GM18858 (cell line): ENCODE results near the gene FOXQ1.

Source experiments
- ATAC-seq: cut with Tn5 transposase; IDR thresholded peaks from one replicate; pipeline ENCODE4 v1.9.1; 2021; ENCODE audit not compliant: unreplicated experiment

FOXQ1 gene

DNA sequence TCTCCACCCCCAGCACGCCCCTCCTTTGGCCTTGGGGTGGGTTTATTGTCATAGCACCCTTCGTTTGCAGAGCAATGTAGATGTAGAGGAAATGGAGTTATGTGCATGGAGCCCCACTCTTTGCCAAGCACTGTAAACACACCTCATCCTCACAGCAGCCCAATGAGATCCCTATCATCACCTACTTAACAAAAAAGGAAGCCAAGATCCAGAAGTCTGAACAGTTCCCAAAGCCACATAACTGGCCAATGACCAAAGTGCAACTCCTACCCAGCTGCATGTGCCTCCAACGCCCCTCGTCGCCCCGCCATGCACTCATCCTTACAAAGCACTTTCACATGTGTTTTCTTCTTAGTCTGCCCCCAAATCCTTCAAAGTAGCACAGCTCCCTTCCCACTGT, 21.8 kb upstream of the FOXQ1 start:
- ATAC-seq = no peak

DNA sequence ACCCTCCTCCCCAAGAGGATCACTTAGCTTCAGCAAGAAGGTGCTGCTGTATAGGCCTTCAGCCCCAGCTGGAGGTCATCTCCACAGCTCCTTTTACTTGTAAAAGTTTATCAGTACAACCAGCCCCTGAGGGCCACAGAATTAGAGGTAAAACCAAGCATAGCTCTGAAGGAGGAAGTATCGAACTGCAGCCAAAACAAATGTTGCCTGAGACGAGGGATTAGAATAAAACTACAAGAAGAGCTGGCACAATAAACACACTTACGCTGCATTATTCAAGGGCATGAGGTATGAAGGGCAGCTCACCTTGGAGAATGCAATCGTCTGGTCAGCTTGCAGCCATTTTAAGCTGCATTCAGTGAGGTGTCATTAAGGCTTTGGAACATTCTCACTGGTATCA, 21.1 kb upstream of the FOXQ1 start:
- no peak for ATAC-seq

DNA sequence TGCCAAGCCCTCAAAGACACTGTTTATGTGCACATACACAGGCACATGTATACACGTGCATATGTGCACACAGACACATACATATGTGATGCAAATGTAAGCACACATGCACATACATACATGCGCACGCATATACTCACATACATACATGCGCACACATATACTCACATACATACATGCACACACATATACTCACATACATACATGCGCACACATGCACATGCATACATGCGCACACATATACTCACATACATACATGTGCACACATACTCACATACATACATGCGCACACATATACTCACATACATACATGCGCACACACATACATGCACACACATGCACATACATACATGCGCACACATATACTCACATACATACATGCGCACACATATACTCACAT, 20.5 kb upstream of the FOXQ1 start:
- no peak for ATAC-seq

DNA sequence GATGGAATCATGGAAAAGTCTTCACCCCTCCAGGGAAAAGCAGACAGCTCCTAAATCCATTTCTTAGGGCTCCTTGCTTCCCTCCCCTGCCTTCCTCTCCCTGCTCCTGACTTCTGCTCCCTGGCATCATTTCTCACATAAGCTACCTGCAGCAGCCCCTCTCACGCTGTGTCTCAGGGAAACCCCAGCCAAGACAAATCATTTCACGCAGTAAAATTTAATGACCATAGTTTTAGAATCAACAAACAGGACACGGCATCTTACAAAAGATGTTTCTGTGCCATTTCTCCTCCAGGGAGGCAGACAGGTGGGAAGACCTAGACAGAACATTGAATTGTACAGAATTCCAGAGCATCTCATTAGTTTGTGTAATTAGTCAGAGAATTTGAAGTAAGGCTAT, 16.5 kb upstream of the FOXQ1 start:
- ATAC-seq = no peak

DNA sequence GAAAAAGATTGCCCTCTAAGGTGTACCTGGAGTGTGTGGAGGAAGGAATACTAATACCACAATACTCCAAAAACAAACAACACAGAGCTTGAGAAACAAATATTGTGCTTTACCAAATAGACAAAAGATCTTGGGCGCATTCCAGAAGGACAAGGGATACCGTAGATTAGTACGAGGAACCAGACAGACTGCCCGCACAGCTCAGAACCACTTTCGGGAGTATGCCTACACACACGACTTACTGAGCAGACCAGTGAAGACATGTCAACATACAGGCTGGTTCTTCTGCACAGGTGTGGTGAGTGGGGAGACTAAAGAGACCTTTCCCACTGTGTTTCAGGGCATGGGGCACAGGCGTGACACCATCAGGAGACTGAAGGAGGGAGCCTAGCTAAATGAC, 15.8 kb upstream of the FOXQ1 start:
- ATAC-seq = no peak

DNA sequence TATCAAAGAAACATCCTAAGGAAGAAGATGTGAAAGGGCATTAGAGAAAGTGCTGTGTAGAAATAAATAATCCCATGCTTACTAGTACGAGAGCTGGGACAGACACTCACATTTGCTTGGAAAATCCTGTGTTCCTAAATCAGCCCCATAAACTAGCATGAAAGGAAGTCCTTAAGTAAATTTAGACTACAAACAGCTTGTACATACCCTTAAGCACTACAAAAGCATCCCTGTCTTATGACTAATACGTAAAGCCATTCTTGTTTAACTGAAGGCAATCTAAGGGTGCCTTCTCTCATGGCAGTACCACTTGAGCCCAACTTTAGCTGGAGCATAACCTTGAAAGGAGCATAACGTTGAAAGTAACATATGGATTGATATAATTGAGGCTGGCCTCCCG, 15.4 kb upstream of the FOXQ1 start:
- ATAC-seq = no peak

DNA sequence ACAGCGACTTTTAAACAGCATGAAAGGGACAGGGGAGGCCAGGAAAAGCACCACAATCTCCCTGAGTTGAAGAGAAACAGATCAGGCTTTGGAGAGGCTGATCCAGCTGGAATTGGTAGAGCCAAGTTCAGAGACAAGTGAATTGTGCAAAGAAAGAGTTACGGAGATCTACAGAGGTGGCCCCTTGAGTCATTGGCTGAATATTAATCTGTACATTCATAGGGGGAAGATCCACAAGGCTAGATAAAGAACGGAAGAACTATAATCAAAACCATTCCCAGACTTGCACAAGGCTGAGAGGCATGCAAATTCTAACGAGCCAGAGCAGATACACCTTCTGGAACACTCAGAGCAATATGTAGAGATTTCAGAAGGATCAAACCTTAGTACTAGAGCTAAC, 14.2 kb upstream of the FOXQ1 start:
- no peak for ATAC-seq

DNA sequence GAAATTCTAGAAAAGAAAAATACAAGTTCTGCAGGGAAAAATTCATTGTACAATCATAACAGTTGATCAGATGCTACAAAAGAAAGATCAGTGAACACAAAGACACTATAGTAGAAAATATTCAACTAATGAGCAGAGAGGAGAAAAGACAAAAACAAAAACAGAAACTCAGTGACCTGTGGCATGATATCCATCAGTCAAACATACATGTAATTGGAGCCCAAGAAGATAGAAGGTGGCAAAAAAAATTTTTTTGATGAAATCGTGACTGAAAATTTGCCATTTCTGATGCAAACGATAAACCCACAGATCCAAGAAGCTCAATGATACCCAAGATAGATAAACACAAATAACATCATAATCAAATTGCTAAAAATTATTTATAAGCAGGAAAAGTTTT, 13.1 kb upstream of the FOXQ1 start:
- ATAC-seq = no peak

DNA sequence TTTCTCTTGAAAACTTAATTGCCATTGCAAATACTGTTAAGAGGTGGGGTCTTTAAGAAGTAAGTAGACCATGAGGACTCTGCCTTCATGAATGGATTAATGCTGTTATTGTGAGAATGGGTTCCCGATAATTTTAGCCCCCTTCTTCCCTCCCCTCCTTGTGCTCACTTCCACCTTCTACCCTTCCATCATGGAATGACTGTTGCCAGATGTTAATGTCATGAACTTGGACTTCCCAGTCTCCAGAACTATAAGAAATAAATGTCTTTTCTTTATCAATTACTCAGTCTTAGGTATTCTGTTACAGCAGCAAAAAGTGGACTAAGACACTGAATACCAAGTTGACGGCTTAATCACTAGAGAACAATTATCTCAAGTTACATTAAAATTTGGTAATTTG, 5.8 kb upstream of the FOXQ1 start:
- ATAC-seq = no peak

DNA sequence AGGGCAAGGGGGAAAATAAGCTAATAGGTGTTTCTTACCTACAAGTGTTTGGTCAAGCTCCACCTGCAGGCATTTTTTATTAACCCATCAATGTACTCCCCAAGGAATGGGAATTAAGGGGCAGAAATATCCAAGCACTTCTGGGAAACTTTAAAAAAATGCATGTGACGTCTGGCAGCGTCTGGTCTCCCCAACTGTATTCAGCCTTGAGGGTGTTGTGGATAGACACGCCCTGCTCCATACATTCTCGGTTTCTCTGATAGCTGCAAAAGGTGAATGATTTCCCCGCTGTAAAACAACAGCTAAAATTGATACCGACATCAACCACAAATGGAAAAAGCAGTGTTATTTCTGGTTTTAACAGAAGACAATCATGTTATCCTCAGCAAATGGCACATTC, 2.5 kb upstream of the FOXQ1 start:
- no peak for ATAC-seq

DNA sequence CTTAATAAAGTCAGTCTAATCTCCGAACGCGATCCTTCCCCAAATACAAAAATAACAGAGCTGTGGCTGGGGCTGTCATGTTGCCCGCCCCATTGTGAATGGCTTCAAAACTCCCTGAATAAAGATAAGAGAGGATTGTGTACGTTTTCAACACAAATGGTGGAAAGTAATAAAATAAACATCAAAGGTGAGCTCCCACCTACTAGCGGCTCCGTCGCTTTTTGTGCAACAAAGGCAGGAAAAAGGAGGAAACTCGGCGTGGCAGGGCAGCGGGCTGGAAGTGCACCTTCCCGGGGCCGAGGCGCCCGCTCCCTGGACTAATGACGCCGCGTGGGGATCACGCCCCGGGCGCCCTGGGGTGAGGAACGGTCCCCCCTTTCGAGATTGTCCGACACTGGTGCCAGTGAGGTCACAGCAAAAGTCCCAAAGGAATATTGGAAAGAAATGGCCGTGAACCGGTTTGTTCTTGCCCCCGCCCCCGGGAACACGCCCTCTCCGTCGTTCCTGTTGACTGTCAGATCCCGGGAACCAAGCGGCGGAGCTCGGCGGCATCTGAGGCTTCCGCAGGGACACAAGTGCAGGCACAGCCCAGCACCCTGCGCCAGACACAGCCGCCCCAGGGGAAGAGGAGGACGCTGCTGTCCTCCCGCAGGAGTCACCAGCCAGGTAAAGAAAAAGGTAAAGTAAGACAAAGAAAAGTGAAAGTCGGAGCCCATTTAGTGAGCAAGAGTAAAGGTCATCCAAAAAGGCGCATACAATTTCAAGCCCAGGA, 1.1 kb upstream of the FOXQ1 start:
- no peak for ATAC-seq

DNA sequence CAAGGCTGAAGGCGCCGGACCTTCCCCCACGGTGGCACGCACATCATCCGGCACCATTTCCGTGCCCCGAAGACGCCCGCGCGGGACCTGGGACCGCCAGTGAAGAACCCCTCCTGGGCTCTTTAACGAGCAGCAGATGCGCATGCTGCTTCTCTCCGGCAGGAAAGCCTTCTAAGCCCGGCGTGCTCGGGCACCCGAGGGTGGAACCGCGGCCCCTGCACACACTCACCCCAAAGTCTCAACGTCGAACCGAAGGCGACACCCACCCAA, 240 bp downstream of the FOXQ1 start:
- ATAC-seq = no peak

DNA sequence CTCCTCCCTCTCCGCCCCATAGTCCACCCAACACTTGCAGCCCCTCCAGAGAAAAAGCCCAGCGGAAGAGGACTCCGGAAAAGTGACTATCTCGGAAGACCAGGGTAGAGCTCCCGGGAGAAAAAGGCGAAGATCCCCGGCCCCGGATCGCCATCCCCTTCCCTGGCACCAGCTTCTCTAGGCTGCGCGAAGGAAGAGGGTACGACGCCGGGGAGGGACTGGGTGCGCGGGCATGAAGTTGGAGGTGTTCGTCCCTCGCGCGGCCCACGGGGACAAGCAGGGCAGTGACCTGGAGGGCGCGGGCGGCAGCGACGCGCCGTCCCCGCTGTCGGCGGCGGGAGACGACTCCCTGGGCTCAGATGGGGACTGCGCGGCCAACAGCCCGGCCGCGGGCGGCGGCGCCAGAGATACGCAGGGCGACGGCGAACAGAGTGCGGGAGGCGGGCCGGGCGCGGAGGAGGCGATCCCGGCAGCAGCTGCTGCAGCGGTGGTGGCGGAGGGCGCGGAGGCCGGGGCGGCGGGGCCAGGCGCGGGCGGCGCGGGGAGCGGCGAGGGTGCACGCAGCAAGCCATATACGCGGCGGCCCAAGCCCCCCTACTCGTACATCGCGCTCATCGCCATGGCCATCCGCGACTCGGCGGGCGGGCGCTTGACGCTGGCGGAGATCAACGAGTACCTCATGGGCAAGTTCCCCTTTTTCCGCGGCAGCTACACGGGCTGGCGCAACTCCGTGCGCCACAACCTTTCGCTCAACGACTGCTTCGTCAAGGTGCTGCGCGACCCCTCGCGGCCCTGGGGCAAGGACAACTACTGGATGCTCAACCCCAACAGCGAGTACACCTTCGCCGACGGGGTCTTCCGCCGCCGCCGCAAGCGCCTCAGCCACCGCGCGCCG, 822 bp downstream of the FOXQ1 start:
- no peak for ATAC-seq

DNA sequence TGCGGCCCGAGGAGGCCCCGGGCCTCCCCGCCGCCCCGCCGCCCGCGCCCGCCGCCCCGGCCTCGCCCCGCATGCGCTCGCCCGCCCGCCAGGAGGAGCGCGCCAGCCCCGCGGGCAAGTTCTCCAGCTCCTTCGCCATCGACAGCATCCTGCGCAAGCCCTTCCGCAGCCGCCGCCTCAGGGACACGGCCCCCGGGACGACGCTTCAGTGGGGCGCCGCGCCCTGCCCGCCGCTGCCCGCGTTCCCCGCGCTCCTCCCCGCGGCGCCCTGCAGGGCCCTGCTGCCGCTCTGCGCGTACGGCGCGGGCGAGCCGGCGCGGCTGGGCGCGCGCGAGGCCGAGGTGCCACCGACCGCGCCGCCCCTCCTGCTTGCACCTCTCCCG, 1.5 kb downstream of the FOXQ1 start:
- no peak for ATAC-seq

DNA sequence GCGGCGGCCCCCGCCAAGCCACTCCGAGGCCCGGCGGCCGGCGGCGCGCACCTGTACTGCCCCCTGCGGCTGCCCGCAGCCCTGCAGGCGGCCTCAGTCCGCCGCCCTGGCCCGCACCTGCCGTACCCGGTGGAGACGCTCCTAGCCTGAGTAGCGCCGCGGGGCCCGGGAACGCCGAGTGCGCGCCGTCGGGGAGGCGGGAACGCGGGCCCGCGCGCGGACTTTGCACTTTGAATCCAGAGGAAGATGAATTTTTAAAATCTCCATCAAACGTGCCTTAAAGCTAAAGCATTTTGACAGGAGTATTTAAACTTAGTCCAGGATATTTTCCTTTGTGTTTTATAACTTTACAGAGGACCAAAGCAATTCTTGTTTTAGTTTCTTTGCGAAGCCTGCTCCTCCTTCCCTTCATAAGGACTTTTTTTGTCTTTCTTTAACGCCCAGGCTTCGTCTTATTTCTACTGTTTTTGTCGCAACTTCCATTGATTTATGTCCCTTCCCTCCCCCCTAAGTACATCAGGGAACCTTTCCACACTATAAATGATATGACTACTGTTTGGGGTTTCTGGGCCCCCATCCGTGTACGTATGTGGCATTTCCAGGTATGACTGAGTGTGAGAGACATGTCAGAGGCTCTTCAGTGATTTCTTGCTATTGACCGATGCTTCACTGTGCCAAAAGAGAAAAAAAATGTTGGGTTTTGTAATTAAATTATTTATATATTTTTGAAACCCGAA, 2.0 kb downstream of the FOXQ1 start:
- no peak for ATAC-seq

DNA sequence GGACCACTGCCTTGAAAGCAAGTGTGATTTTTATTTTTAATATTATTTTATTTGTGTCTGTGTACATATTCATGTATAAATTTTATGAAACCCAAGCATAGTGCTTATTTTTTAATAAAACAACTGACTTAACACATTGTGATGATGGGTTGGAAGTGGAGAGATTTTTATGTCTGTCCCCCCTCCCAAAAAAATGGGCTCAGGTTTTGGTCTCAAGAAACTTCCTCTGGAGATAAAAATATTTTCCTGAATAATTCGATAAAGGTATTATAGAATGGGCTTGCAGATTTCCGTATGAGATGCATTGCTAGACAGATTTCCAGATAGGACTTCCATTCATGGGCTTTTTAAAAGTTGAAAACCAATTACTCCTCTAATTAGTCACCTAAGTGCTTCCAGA, 2.7 kb downstream of the FOXQ1 start:
- ATAC-seq = no peak

DNA sequence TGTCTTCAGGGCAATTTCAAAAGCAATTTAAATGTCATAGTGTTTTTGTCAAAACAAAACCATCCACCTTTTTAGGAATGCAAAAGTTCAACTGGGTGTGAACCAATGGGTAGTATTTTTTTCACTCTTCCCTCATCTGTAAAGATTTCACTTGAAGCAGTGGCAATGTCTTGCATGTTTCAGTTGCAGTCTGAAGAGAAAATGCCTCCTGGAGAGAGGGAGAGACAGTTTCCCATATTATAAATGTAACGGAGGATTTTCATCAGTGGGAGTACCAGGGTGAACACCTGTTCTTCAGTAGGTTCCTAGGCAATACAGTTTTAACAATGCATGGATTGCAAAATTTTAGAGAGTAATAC, 3.3 kb downstream of the FOXQ1 start:
- ATAC-seq = no peak

DNA sequence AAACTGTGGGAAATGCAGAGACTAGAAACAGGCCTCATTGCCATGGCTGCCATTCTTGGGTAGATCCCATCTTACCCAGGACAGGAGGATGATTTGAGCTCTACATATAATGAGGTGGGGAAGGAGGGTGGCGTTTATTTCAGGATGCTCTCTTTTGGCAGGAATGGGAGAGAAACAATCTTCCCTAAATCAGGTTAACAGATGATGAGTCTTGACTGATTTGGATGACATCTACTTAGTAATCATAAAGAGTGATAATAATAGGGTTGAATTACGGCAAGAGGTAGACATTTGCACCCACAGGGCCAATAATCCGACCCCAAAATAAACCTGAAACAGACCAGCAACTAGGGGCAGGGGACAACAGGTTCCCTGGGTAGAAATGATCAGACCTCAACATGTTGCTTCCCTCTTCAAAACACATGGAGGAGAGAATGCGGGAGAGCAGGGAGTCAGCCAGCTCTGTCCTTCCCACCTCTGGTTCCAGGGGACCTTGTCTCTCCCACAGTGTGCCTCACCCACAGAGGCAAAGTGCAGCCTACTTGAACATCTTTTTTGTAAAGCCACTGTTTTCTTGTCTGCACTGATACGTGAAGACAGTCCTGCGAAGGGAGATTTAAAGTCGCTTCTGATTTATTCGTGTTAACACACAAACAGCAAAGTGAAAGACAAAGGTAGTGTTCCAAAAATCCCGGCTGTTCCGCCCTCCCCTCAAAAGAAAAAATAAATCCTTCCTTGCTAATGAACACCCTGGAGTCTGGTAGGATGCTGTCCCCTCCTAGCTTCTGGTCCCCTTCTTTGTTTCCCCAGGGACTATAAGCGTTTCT, 3.9 kb downstream of the FOXQ1 start:
- no peak for ATAC-seq

DNA sequence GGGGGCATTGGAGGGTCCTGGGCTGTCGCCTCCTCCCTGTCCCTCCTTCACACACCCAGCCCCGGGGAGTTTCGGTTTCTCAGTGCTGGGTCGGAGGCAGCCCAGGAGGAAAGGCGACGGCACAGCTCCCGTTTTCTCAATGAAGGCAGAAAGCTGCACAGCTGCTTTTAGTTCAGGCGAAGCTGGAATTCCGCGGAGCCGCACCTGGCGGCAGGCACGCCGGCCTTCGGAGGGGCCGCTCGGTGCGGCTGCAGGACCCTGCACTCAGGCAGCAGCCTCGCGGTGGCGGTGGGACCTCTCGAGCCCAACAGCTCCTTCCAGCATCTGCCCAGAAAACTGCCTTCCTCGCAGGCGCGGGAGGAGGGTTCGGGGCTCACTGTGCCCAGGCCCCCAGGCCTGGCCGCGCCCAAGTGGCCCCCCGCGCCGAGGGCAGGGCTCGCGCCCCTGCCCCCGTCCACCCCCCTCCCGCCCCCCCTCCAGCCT, 4.6 kb downstream of the FOXQ1 start:
- ATAC-seq = no peak

DNA sequence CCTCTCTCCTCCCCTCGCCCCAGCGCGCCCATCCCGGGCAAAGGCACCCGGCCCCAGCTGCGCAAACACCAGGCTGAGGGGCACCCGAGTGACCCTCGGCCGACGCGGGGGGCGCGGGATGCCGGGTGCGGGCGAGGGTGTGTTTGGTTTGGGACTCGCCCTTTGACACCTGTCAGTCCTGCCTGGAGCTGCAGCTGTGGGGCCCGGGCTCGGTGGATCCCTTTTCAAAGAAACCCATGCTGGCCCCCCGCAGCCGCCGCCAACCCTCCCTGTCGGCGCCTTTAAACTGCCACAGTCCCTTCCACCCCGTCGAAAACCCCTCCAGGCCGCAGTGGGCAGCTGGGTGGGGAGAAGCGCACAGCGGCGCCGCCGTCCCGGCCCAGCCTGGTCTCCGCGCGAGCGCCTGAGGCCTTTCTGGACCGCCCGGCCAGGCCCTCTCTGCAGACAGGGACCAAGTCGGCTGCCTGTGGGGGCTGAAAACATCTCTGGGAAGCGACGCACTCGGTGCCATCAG, 5.5 kb downstream of the FOXQ1 start:
- ATAC-seq = no peak

DNA sequence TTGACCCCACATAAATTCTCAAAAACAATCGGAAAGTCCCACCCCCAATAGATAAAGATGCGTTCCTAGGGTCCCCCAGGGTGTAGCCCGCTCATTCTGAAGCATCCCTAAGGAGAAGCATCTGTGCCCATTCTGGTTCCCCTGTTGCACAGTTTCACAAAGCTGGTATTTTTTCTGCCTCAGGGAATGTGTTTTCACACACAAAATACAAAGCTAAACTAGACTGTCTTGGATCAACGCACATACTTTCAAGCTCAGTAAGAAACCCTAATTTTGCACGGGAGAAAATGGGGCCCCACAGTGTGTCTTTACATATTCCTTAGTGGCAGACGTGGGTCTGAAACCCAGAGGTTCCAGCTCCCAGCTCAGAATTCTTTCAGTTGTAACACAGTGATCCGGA, 6.1 kb downstream of the FOXQ1 start:
- no peak for ATAC-seq
